Naive thymus-derived CD8-positive, alpha-beta T cell (primary cell): ENCODE data around the gene TLN1. TPM values are rescaled to one million over a fixed set of nuclear protein-coding genes. Genes with fewer than 3 reads are reported as not detected.

Experiments
- ATAC-seq, 2 donors: fragments of 150-1000 bp; cut with Tn5 transposase in 1 of 2; sonication (Bioruptor Pico), chemical (Tn5 transposase) in 1 of 2; 1 replicate in 1 of 2; 2 replicates in 1 of 2; pipeline ENCODE4 v1.10.0; 2021; ENCODE audit warnings: mild to moderate bottlenecking in 2 of 2, moderate library complexity in 2 of 2
- POLR2A ChIA-PET: fragments of 350-600 bp; sonication (Branson Sonifier 250); formaldehyde crosslinking; loops from one replicate; lab custom pipeline; 2021; ENCODE audit warnings: antibody characterized with exemption; lab: Charles Lee
- DNase-seq, 10 donors: peaks; one replicate each; pipeline versions ENCODE4 v3.0.0 to v3.0.0-alpha.2; 2020 to 2022
- H3K27ac Mint-ChIP-seq, 10 donors: one replicate each; pipeline ENCODE4 v1.8.0; 2020 to 2022; ENCODE audit warnings: mild to moderate bottlenecking in 10 of 10, mixed read lengths in 10 of 10, moderate library complexity in 4 of 10, inconsistent platforms in 1 of 10
- H3K27me3 Mint-ChIP-seq, 5 donors: one replicate each; pipeline ENCODE4 v1.8.0; 2021 to 2022; ENCODE audit warnings: mixed read lengths in 5 of 5
- H3K36me3 Mint-ChIP-seq, 3 donors: one replicate each; pipeline ENCODE4 v1.8.0; 2020 to 2022; ENCODE audit warnings: mixed read lengths in 3 of 3, mild to moderate bottlenecking in 2 of 3, inconsistent platforms in 1 of 3
- H3K4me1 Mint-ChIP-seq, 4 donors: one replicate each; pipeline ENCODE4 v1.8.0; 2021 to 2022; ENCODE audit warnings: mixed read lengths in 4 of 4
- H3K4me3 Mint-ChIP-seq, 10 donors: one replicate each; pipeline ENCODE4 v1.8.0; 2020 to 2022; ENCODE audit warnings: mild to moderate bottlenecking in 10 of 10, mixed read lengths in 10 of 10, moderate library complexity in 6 of 10, inconsistent platforms in 1 of 10
- H3K9me3 Mint-ChIP-seq, 9 donors: one replicate each; pipeline ENCODE4 v1.8.0; 2020 to 2022; ENCODE audit warnings: mixed read lengths in 9 of 9, mild to moderate bottlenecking in 3 of 9, inconsistent platforms in 1 of 9, moderate library complexity in 1 of 9
- polyA plus RNA-seq, 3 donors: library from polyadenylated mRNA; unstranded; fragments of 300-500 nt; fragmentation: Illumina TruSeq; gene quantifications; one replicate each; pipeline ENCODE4 v1.2.3, GENCODE V29; 2021
- total RNA-seq, 8 experiments: library from RNA in 2 of 8; stranded (reverse) in 2 of 8; gene quantifications; one replicate each; pipeline ENCODE4 v1.2.3 and lab custom pipeline; 2021 to 2026

The TLN1 gene
- total and polyA plus RNA-seq, 5 experiments from 2014 or later = 32.9 to 233 (median 88.9) TPM

DNA sequence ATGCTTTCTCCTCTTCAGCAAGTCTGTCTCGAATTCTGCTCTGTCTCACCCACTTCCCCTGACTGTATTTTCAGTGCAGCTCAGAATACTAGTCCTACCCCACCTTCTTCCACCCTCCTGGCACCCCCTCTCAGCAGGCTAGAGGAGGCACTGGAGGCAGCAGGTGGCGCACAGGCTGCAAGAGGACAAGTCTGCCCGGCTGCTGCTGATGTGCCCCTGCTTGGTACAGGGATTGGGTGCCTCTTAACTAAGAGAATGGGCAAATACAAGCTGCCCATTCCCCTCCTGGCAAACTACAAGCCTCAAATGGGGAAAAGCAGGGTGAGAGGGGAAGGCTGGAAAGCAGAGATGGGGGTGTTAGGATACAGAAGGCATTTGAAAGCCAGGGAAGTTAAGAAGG lies 5.1 kb downstream of the TLN1 start:
- H3K27me3 Mint-ChIP-seq = no peaks in the 10 kb centered on the region
- peaks cover 0 to 47% (median 0%) of the 10 kb centered on the region in 3 donors for H3K36me3 Mint-ChIP-seq
- H3K4me3 Mint-ChIP-seq = peak overlapping the region in 4 of 10 donors; percentile 51 to 81 (median 66)
- POLR2A ChIA-PET = interaction anchor here (0.6 to 3.3 kb wide), 10 partner anchors 11 to 122 kb away, joined by 3 to 14 read pairs (median 4); partner anchors contain the start of genes CCDC107, RGP1, RMRP and SIT1
- ATAC-seq (peak; percentile 63 to 80), DNase-seq (peak in 9 of 10 donors; percentile 29 to 79 (median 51))
- peak overlapping the region in 6 of 10 donors; percentile 3 to 89 (median 80) for H3K27ac Mint-ChIP-seq
- H3K9me3 Mint-ChIP-seq = no peaks in the 10 kb centered on the region
- peaks cover 0 to 25% (median 5%) of the 10 kb centered on the region in 4 donors for H3K4me1 Mint-ChIP-seq

DNA sequence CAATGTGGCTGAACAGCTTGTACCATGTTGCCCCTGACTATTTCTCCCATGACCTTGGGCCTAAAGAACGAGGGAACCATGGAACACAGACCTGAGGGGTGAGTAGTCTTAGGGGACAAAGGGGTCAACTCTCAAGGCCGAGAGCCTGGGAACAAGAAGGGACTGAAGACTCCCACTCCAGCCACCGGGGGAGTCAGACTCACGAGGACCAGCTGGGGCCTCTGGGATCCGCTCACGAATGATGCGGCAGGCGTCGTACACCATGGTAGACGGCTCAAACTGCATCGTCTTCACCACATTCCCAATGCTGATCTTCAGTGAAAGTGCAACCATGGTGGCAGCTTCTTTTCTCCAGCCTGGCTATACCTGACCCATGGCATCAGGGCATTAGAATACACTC lies 6.6 kb downstream of the TLN1 start:
- no peak for DNase-seq
- ATAC-seq = no peak
- Mint-ChIP-seq H3K27ac (peak overlapping the region in 1 of 10 donors; percentile 13), H3K4me3 (no peak overlapping the region), H3K4me1 (peaks cover 4 to 18% (median 5%) of the 10 kb centered on the region in 4 donors), H3K9me3 (no peaks in the 10 kb centered on the region), H3K27me3 (no peaks in the 10 kb centered on the region), H3K36me3 (peaks cover 0 to 62% (median 7%) of the 10 kb centered on the region in 3 donors)
- POLR2A ChIA-PET = interaction anchor here (1.6 kb wide), 1 partner anchor 21 kb away, joined by 5 read pairs; no protein-coding TSS in a partner anchor

DNA sequence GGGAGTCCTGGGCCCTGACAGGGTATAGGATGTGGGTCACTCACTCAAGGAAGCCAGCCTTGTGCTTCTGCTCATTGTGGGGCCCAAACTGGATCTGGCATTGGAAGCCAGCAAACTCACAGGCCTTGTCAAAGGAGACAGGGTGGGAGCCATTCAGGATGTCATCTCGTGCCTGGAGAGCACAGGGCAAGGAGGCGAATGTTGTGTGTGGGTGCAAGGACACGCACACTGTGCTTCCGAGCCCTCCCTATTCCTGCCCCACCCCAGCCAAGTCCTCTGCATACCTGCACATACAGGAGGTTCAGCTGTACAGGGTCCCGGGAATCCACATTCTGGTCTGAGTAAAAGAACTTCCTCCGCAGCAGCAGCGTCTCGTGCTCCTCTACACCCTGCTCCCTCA lies 8.1 kb downstream of the TLN1 start:
- DNase-seq (no peak), ATAC-seq (no peak)
- no peaks in the 10 kb centered on the region for H3K9me3 Mint-ChIP-seq
- no peaks in the 10 kb centered on the region for H3K27me3 Mint-ChIP-seq
- H3K27ac Mint-ChIP-seq = peak overlapping the region in 1 of 10 donors; percentile 37
- H3K4me3 Mint-ChIP-seq = no peak overlapping the region
- H3K36me3 Mint-ChIP-seq = peaks cover 0 to 77% (median 11%) of the 10 kb centered on the region in 3 donors
- POLR2A ChIA-PET = no interaction called here
- peaks cover 4 to 15% (median 9%) of the 10 kb centered on the region in 4 donors for H3K4me1 Mint-ChIP-seq

DNA sequence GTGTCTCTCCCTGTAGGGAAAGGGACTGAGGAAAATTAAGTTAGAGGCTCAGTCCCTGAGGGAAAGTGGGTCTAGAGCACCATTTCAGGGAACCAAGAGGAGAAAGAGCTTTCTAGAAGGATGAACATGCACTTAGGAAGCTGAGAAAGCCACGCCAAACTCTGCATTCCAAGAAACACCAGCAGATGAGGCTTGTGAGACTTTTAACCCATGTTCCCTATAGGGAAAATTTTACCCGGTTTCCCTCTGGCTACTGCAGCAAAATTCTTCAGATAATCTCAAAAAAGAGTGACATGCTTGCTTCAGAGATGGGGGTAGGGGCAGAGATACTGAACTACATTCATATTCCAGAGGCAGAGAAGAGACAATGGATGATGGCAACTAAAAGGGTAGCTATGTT lies 8.6 kb downstream of the TLN1 start:
- H3K36me3 Mint-ChIP-seq = peaks cover 0 to 82% (median 12%) of the 10 kb centered on the region in 3 donors
- POLR2A ChIA-PET = no interaction called here

DNA sequence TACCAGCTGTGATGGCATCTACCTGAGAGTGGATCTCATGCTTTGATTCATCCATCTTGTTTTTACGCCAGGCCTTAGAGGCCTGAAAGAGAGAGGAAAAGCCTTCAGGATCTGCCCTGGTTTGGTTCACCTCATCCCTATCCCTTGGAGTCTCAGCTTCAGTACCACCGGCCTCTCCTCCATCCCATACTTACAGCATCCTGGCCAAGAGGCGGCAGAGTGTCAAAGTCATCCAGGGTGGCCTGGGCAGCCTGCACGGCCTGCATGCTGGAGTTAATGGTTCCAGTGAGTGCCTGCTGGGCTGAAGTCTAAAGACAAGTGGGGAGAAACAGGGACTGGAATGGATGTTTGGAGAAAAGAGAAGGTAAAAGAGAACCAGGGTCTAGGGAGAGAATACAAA lies 12.4 kb downstream of the TLN1 start:
- Mint-ChIP-seq H3K27ac (peak overlapping the region in 3 of 10 donors; percentile 27 to 83 (median 50)), H3K27me3 (no peaks in the 10 kb centered on the region), H3K9me3 (no peaks in the 10 kb centered on the region), H3K36me3 (peaks cover 0 to 99% (median 24%) of the 10 kb centered on the region in 3 donors), H3K4me1 (peaks cover 3 to 13% (median 10%) of the 10 kb centered on the region in 4 donors), H3K4me3 (no peak overlapping the region)
- POLR2A ChIA-PET = no interaction called here
- ATAC-seq (no peak), DNase-seq (no peak)

More for the DNA sequence above, 8.6 kb downstream of the TLN1 start:
- DNase-seq (no peak), ATAC-seq (no peak)
- H3K9me3 Mint-ChIP-seq = no peaks in the 10 kb centered on the region
- H3K4me1 Mint-ChIP-seq = peaks cover 4 to 15% (median 10%) of the 10 kb centered on the region in 4 donors
- H3K27me3 Mint-ChIP-seq = no peaks in the 10 kb centered on the region
- H3K27ac Mint-ChIP-seq = no peak overlapping the region
- H3K4me3 Mint-ChIP-seq = no peak overlapping the region

DNA sequence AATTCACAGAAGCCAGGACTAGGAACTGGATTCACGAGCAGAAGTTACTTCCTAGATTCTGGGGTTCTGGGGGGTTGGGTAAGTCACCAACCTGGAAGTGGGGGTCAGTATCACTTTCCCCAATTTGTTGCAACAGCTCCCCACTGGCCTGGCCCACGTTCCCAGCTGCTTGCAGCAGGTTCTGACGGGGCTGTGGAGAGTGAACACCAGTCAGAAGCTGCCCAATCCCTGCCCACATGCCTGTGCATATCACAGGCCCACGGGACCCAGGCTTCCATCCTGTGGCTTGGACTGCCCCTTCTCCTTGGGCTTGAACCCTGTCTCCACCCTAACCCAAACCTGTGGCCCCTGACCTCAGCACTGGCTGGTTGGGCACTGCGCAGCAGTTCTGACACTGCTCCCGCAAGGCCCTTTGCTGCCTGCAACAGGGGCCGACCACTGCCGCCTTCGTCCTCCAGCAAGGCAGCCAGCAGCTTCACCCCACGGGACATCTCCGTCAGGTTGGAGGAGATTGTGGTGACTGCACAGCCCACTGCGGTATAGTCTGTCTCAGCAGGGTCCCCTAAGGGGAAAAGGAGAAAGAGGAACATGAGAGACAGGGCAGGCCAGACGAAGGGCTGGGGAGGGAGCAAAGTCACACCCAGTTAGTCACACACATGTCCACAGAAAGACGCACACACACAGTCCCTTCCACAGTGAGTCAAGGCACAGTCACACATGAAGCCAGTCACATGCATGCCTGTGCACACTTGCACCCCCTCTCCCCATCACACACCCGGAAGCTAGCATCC lies 13.1 kb downstream of the TLN1 start:
- no peak overlapping the region for H3K4me3 Mint-ChIP-seq
- ATAC-seq (peak in 1 of 2 donors; percentile 73), DNase-seq (peak in 1 of 10 donors; percentile 9)
- H3K9me3 Mint-ChIP-seq = no peaks in the 10 kb centered on the region
- H3K27me3 Mint-ChIP-seq = no peaks in the 10 kb centered on the region
- POLR2A ChIA-PET = no interaction called here
- H3K36me3 Mint-ChIP-seq = peaks cover 0 to 99% (median 24%) of the 10 kb centered on the region in 3 donors
- H3K4me1 Mint-ChIP-seq = peaks cover 0 to 13% (median 9%) of the 10 kb centered on the region in 4 donors
- peak overlapping the region in 1 of 10 donors; percentile 83 for H3K27ac Mint-ChIP-seq

DNA sequence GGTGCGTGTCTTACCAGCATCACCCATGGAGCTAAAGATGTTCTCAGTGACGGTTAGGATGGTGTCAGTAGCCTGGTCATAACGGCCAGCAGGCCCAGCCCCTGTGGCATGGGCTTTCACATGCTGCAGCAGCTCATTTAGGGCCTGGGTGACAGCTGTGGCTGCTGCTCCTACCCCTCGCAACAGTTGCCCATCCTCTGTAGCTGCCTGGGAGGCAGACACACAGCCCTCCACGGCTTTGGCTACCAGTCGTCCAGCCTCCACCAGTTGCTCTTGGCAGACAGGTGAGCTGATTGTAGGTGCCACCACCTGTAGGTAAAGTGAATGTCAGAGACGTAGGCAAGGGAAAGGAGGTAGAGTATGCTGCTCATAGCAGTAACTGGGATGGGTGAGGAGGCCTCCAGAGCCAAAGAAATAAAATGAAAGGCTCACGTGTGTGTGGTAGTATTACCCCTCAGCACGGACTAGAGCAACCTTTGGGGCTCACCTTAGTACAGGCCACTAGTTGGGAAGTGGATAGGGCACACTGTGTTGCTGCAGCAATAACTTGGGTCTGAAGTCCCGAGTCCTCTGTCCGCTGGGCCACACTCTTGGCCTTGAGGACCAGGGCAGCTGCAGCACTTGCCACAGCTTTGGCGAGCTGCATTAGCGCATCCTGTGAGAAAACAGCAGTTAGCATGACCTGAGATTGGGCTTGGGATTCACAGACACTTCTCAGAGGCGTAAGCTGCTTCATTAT lies 14.7 kb downstream of the TLN1 start:
- POLR2A ChIA-PET = interaction anchor here (2.1 kb wide), 1 partner anchor 15 kb away, joined by 5 read pairs; the partner anchor contains the start of genes CREB3 and TLN1
- ATAC-seq (no peak), DNase-seq (no peak)
- Mint-ChIP-seq H3K4me3 (no peak overlapping the region), H3K4me1 (peaks cover 0 to 13% (median 9%) of the 10 kb centered on the region in 4 donors), H3K27me3 (no peaks in the 10 kb centered on the region), H3K36me3 (peaks cover 0 to 100% (median 24%) of the 10 kb centered on the region in 3 donors), H3K27ac (peak overlapping the region in 2 of 10 donors; percentile 56 to 80), H3K9me3 (no peaks in the 10 kb centered on the region)

DNA sequence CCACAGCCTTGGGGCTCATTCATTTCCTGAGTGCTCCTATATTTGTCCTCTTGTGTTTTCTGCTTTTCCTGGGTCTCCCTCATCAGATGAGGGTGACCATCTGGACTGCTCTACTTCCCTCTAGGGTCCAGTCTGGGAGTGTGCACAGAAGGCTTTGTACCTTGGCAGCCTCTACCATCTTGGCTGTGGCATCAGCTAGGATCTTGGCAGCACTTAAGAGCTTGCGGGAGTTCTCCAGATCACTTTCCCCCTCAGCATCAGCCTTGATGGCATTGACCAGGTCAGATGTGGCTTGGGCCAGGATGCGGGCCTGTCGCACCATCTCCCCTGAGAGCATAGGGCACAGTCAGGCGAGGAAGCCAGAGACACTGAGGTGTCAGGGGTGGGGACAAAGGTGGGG lies 15.8 kb downstream of the TLN1 start:
- DNase-seq (no peak), ATAC-seq (no peak)
- H3K36me3 Mint-ChIP-seq = peaks cover 0 to 100% (median 19%) of the 10 kb centered on the region in 3 donors
- POLR2A ChIA-PET = interaction anchor here (1.0 to 2.1 kb wide), 2 partner anchors 10 to 16 kb away, joined by 3 to 5 read pairs; partner anchors contain the start of genes CREB3 and TLN1
- no peaks in the 10 kb centered on the region for H3K9me3 Mint-ChIP-seq
- H3K27ac Mint-ChIP-seq = peak overlapping the region in 4 of 10 donors; percentile 12 to 80 (median 37)
- H3K4me3 Mint-ChIP-seq = no peak overlapping the region
- H3K4me1 Mint-ChIP-seq = peaks cover 0 to 12% (median 6%) of the 10 kb centered on the region in 4 donors
- H3K27me3 Mint-ChIP-seq = no peaks in the 10 kb centered on the region

DNA sequence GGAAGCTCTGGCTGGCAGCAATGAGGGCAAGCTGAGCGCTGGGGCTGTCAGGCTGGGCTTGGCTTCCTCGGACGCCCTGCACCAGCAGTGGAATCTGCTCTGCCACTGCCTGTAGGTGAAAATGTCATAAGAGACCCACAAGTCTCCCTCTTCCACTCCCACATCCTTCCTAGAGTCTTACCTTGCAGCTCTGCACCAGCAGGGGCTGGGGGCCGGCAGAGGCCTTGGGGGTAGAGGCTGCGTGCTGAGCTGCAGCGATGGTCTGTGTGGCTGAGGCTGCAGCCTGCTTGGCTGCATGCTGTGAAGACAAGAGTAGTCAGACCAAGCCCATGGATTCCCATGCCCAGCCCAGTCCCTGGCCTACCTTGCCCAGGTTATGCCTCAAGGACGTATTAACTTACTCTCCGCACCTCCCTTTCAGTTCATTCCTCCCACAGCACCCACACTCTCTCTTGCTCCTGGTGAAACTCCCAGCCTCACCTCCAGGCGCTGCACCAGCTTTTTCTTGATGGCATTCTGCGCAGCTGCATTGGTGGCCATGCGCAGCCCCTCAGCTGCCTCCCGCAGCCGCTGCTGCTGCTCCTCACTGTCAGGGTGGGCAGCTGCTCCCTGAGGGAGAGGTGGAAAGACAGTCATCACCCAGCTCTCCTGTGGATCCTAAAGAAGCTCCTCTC lies 17.3 kb downstream of the TLN1 start:
- POLR2A ChIA-PET = no interaction called here
- H3K27ac Mint-ChIP-seq = peak overlapping the region in 5 of 10 donors; percentile 20 to 76 (median 53)
- H3K4me1 Mint-ChIP-seq = peaks cover 0 to 12% (median 6%) of the 10 kb centered on the region in 4 donors
- H3K9me3 Mint-ChIP-seq = no peaks in the 10 kb centered on the region
- ATAC-seq = no peak
- H3K27me3 Mint-ChIP-seq = no peaks in the 10 kb centered on the region
- H3K4me3 Mint-ChIP-seq = no peak overlapping the region
- H3K36me3 Mint-ChIP-seq = peaks cover 0 to 95% (median 26%) of the 10 kb centered on the region in 3 donors
- no peak for DNase-seq

DNA sequence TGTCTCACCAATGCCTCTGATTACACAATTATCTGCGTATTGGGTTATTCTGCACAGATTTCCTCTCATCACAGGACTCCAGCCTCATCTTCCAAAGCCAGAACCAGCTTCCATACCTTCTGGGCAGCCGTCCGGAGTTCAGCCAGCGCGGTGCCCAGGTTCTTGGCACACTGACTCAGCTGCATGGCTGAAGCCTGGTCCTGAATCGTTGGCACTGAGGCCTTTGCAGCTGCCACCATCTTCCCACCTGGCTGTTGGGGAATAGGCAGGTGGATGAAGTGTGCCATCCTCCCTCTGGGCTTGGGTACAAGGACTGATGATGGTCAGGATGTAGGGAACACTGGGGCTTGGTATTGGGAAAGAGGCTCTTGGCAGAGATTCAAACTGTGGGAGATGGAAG lies 17.9 kb downstream of the TLN1 start:
- Mint-ChIP-seq H3K27ac (peak overlapping the region in 2 of 10 donors; percentile 66 to 76), H3K9me3 (no peaks in the 10 kb centered on the region), H3K27me3 (no peaks in the 10 kb centered on the region), H3K36me3 (peaks cover 0 to 94% (median 23%) of the 10 kb centered on the region in 3 donors), H3K4me3 (no peak overlapping the region), H3K4me1 (peaks cover 0 to 12% (median 4%) of the 10 kb centered on the region in 4 donors)
- POLR2A ChIA-PET = interaction anchor here (1.9 kb wide), 1 partner anchor 18 kb away, joined by 4 read pairs; the partner anchor contains the start of gene TLN1
- ATAC-seq (no peak), DNase-seq (no peak)

DNA sequence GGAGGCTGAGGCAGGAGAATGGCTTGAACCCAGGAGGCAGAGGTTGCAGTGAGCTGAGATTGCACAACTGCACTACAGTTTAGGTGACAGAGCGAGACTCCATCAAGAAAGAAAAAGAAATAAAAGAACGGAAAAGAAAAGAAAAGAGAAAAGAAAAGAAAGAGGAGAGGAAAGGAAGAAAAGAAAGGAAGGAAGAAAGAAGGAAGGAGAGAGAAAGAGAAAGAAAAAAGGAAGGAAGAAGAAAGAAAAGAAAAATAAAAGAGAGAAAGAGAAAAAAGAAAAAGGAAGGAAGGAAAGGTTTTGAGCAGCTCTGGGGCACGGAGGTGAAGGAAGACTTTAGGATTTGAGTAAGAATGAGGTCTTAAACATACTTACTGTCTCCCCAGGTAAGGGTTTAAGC lies 18.4 kb downstream of the TLN1 start:
- ATAC-seq = no peak
- Mint-ChIP-seq H3K9me3 (no peaks in the 10 kb centered on the region), H3K36me3 (peaks cover 0 to 94% (median 23%) of the 10 kb centered on the region in 3 donors)

More for the DNA sequence above, 18.4 kb downstream of the TLN1 start:
- peak overlapping the region in 4 of 10 donors; percentile 14 to 44 (median 33) for H3K27ac Mint-ChIP-seq
- H3K4me3 Mint-ChIP-seq = no peak overlapping the region
- peaks cover 0 to 12% (median 2%) of the 10 kb centered on the region in 4 donors for H3K4me1 Mint-ChIP-seq
- POLR2A ChIA-PET = interaction anchor here (1.9 kb wide), 1 partner anchor 18 kb away, joined by 4 read pairs; the partner anchor contains the start of gene TLN1
- no peaks in the 10 kb centered on the region for H3K27me3 Mint-ChIP-seq
- DNase-seq = no peak
